ENCODE data around the gene CRYGS.

- TF ChIP-seq CTCF (IDR thresholded peaks at IDR 0.05) (no peak), POLR2A (IDR thresholded peaks at IDR 0.05) (no peak)
Observed at GRCh38 chr3:186526256-186526606, 17.9 kb downstream of the CRYGS start.
